Panc1 (cell line): ENCODE measurements around the gene DYNC1LI2. TPM values are rescaled to one million over a fixed set of nuclear protein-coding genes. Genes with fewer than 3 reads are reported as not detected.

ENCODE experiments used
- ATAC-seq: fragments of 200-7000 bp; cut with Tn5 transposase; 2 replicates; pipeline ENCODE4 v1.9.1; 2020; ENCODE audit warnings: mild to moderate bottlenecking, moderate library complexity
- BruUV-seq: library from RNA; stranded (reverse); fragments of 400-500 nt; replicated peaks from 2 replicates; lab custom pipeline; 2021; lab: Mats Ljungman, UMichigan
- CTCF ChIA-PET: fragments of 300-600 bp; sonication (Branson Sonifier 250); formaldehyde crosslinking; loops from one replicate; lab custom pipeline; 2022; ENCODE audit warnings: antibody characterized with exemption; lab: Charles Lee
- POLR2A ChIA-PET: fragments of 300-600 bp; sonication (Branson Sonifier 250); formaldehyde crosslinking; loops from one replicate; lab custom pipeline; 2022; ENCODE audit warnings: antibody characterized with exemption; lab: Charles Lee
- DNase-seq: peaks from one replicate; pipeline ENCODE4 v3.0.0-alpha.2; 2010; ENCODE audit warnings: low read depth, low spot score
- H3K27ac ChIP-seq: 2 replicates; pipeline ENCODE4 v1.5.1; 2011; ENCODE audit warnings: mild to moderate bottlenecking, low read length, inconsistent platforms
- H3K27me3 ChIP-seq: fragments of 200-500 bp; sonication (Bioruptor generic); 2 replicates; pipeline ENCODE4 v1.6.0; 2014; ENCODE audit warnings: low read length, inconsistent platforms; ENCODE audit not compliant: control insufficient read depth, insufficient read depth
- H3K36me3 ChIP-seq: fragments of 200-500 bp; sonication (Bioruptor generic); 2 replicates; pipeline ENCODE4 v1.5.1; 2014; ENCODE audit warnings: inconsistent platforms, mild to moderate bottlenecking, low read length, moderate library complexity; ENCODE audit not compliant: control insufficient read depth, insufficient read depth
- H3K4me1 ChIP-seq: 2 replicates; pipeline ENCODE4 v1.5.1; 2011; ENCODE audit warnings: inconsistent platforms, mild to moderate bottlenecking, low read length, moderate library complexity; ENCODE audit not compliant: control insufficient read depth, insufficient read depth
- H3K4me3 ChIP-seq, 2 experiments: 2 replicates each; pipeline ENCODE4 v1.5.1; 2011 to 2012; ENCODE audit warnings: low read depth in 2 of 2, low read length in 2 of 2, mild to moderate bottlenecking in 2 of 2, inconsistent platforms in 1 of 2, moderate library complexity in 1 of 2
- H3K9me3 ChIP-seq: fragments of 200-500 bp; sonication (Bioruptor generic); 2 replicates; pipeline ENCODE4 v1.5.1; 2014; ENCODE audit warnings: low read depth, mild to moderate bottlenecking, inconsistent platforms, low read length, moderate library complexity; ENCODE audit not compliant: control insufficient read depth, insufficient read depth
- POLR2AphosphoS5 ChIP-seq: IDR thresholded peaks from 2 replicates; pipeline ENCODE4 v1.6.1; 2012; ENCODE audit warnings: mild to moderate bottlenecking, low read depth, low read length, moderate library complexity
- TCF7L2 ChIP-seq: IDR thresholded peaks from 2 replicates; pipeline ENCODE4 v1.6.1; 2011; ENCODE audit warnings: mild to moderate bottlenecking, low read depth, low read length, inconsistent platforms
- in situ Hi-C: cut with HindIII; loops from 2 replicates; pipeline ENCODE4 v1.10.0; 2016; ENCODE audit warnings: low sequenced_read_pairs, low pct_unique_long_range_greater_than_20kb
- intact Hi-C: fragments of 100-400 bp; cut with micrococcal nuclease; formaldehyde crosslinking; loops from one replicate; pipeline ENCODE4 v1.10.0; 2022; ENCODE audit not compliant: unreplicated experiment
- total RNA-seq: library from RNA; stranded (reverse); gene quantifications from one replicate; pipeline ENCODE4 v1.2.1, GENCODE V29; 2021; ENCODE audit not compliant: unreplicated experiment
- TF ChIP-seq, protein P1 (sequence below), 2 experiments: IDR thresholded peaks; 2 replicates each; pipeline ENCODE4 v1.6.1; 2011 to 2012; ENCODE audit warnings: low read depth in 2 of 2, control low read depth in 1 of 2, low read length in 1 of 2, mild to moderate bottlenecking in 1 of 2, moderate library complexity in 1 of 2; ENCODE audit not compliant: insufficient read depth in 1 of 2
- TF ChIP-seq, protein P2 (sequence below): fragments of 450-650 bp; IDR thresholded peaks from 2 replicates; pipeline ENCODE4 v1.5.1; 2017; ENCODE audit warnings: mild to moderate bottlenecking

DYNC1LI2 gene
- total RNA-seq, 1 experiment from 2014 or later: 103 TPM

DNA sequence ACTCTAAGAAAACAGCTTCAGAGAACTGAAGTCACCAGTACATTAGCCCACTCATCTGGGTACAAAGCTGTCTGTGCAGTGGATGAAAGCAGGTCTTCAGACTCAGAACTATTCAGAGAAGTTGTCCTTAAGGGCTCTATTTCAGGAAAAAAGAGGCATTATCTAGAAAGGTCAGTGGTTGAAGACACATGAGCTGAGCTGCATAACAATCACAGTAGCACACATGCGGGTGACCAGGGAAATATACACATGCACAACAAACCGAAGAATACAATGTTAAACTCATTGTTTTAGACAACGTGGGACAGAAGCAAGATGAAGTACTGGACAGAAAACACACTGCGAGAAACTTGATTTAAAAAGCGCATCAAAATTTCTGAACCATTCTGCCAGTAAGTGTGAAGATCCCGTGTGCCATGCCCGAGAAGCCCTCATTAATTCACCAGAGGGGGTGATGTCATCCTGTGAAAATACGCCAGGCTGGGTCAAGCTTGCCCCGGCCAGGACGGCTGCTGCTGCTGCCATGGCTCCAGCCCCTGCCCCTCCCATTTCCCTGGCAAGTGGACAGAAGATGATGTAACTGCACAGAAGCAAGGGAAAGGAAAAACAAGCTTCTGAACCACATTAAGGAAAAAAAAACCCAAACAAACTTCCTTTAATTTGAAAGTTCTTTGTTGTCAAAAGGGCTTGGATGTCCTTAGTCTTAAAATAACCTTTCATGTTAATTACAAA, 10.1 kb downstream of the DYNC1LI2 start:
- no TSS peak for BruUV-seq
- Histone ChIP-seq H3K27ac (peak overlapping the region; percentile 78; the same call in 1 of the 2 replicates), H3K9me3 (no peaks in the 10 kb centered on the region), H3K4me3 (no peak overlapping the region), H3K27me3 (no peaks in the 10 kb centered on the region), H3K4me1 (peaks cover 5% of the 10 kb centered on the region; the same call in 1 of the 2 replicates), H3K36me3 (peaks cover 12% of the 10 kb centered on the region)
- intact Hi-C loops (no loop called here), in situ Hi-C loops (no loop called here)
- TF ChIP-seq POLR2AphosphoS5 (no peak), TCF7L2 (no peak)
- DNase-seq: peak; percentile 52
- ChIA-PET POLR2A (interaction anchor here (0.6 kb wide), 1 partner anchor 20 kb away, joined by 3 read pairs; no protein-coding TSS in a partner anchor), CTCF (no interaction called here)
- ATAC-seq: 0 out of 2 replicates have a peak, but pooled peaks have one; percentile 63

DNA sequence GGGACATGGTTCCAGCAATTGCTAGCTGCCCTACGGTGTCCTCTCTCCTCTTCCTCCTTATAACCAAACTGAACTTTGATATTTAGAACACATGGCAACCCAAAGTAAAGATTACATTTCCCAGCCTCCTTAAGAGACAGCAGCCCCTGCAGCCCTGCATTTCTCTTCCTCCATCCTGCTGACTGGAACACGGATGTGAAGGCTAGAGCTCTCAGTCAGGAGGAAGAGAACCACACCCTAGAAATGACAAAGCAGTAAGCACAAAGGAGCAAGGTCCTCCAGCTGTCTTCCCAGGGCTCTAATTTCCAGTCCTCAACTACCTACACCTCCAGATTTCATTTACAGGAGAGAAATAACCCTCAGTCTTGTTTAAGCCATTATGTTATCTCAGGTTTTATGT, 10.9 kb downstream of the DYNC1LI2 start:
- BruUV-seq: no TSS peak
- Histone ChIP-seq H3K4me3 (no peak overlapping the region), H3K9me3 (no peaks in the 10 kb centered on the region), H3K27ac (peak overlapping the region; percentile 78; the same call in 1 of the 2 replicates), H3K36me3 (peaks cover 14% of the 10 kb centered on the region; the same call in 1 of the 2 replicates), H3K4me1 (peaks cover 5% of the 10 kb centered on the region; the same call in 1 of the 2 replicates), H3K27me3 (no peaks in the 10 kb centered on the region)
- in situ Hi-C loops: no loop called here
- ATAC-seq: no peak
- intact Hi-C loops: no loop called here
- DNase-seq: no peak
- TF ChIP-seq, protein P1, sequence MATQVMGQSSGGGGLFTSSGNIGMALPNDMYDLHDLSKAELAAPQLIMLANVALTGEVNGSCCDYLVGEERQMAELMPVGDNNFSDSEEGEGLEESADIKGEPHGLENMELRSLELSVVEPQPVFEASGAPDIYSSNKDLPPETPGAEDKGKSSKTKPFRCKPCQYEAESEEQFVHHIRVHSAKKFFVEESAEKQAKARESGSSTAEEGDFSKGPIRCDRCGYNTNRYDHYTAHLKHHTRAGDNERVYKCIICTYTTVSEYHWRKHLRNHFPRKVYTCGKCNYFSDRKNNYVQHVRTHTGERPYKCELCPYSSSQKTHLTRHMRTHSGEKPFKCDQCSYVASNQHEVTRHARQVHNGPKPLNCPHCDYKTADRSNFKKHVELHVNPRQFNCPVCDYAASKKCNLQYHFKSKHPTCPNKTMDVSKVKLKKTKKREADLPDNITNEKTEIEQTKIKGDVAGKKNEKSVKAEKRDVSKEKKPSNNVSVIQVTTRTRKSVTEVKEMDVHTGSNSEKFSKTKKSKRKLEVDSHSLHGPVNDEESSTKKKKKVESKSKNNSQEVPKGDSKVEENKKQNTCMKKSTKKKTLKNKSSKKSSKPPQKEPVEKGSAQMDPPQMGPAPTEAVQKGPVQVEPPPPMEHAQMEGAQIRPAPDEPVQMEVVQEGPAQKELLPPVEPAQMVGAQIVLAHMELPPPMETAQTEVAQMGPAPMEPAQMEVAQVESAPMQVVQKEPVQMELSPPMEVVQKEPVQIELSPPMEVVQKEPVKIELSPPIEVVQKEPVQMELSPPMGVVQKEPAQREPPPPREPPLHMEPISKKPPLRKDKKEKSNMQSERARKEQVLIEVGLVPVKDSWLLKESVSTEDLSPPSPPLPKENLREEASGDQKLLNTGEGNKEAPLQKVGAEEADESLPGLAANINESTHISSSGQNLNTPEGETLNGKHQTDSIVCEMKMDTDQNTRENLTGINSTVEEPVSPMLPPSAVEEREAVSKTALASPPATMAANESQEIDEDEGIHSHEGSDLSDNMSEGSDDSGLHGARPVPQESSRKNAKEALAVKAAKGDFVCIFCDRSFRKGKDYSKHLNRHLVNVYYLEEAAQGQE (IDR thresholded peaks at IDR 0.05; ENCODE audit: insufficient read depth in 1 of 2, low read depth in 2 of 2, low read length in 1 of 2): no peak
- ChIA-PET CTCF (no interaction called here), POLR2A (no interaction called here)

DNA sequence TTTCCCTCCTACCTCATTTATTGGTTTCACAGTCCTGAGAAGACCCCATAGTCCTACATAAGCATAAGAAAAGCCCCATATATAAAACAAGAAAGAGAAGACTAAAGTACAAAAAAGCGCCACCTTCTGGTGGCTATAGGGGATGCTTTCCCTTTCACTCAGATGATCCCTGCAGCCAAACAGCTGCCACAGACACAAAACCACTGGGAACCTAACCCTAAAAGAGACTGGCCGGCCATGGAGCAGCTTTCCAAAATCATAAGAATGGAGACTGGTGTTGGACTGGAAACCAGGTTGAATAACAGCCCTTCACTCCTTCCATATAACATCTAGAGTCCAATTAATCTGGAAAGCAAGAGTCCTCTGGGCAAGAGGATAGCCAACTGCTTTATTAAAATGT, 11.4 kb downstream of the DYNC1LI2 start:
- no TSS peak for BruUV-seq
- Histone ChIP-seq H3K36me3 (peaks cover 14% of the 10 kb centered on the region; the same call in 1 of the 2 replicates), H3K4me1 (peaks cover 5% of the 10 kb centered on the region; the same call in 1 of the 2 replicates), H3K4me3 (no peak overlapping the region), H3K27ac (no peak overlapping the region), H3K9me3 (no peaks in the 10 kb centered on the region), H3K27me3 (no peaks in the 10 kb centered on the region)
- ATAC-seq (0 out of 2 replicates have a peak, but pooled peaks have one; percentile 56), DNase-seq (no peak)
- POLR2A ChIA-PET: no interaction called here
- in situ Hi-C loops: no loop called here
- intact Hi-C loops: no loop called here
- CTCF ChIA-PET: no interaction called here
- TF ChIP-seq, protein P2, sequence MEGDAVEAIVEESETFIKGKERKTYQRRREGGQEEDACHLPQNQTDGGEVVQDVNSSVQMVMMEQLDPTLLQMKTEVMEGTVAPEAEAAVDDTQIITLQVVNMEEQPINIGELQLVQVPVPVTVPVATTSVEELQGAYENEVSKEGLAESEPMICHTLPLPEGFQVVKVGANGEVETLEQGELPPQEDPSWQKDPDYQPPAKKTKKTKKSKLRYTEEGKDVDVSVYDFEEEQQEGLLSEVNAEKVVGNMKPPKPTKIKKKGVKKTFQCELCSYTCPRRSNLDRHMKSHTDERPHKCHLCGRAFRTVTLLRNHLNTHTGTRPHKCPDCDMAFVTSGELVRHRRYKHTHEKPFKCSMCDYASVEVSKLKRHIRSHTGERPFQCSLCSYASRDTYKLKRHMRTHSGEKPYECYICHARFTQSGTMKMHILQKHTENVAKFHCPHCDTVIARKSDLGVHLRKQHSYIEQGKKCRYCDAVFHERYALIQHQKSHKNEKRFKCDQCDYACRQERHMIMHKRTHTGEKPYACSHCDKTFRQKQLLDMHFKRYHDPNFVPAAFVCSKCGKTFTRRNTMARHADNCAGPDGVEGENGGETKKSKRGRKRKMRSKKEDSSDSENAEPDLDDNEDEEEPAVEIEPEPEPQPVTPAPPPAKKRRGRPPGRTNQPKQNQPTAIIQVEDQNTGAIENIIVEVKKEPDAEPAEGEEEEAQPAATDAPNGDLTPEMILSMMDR: peak; percentile 73
- no peak for TF ChIP-seq TCF7L2
